ENCODE results near the gene GJB4. TPM values are rescaled to one million over a fixed set of nuclear protein-coding genes. Genes with fewer than 3 reads are reported as not detected.
A peak's percentile ranks its signal among the peaks of the same experiment; 100 is the strongest.

Gene GJB4
- total and polyA plus RNA-seq, 2 experiments from 2014 or later = 1.00 to 2.5 TPM

DNA sequence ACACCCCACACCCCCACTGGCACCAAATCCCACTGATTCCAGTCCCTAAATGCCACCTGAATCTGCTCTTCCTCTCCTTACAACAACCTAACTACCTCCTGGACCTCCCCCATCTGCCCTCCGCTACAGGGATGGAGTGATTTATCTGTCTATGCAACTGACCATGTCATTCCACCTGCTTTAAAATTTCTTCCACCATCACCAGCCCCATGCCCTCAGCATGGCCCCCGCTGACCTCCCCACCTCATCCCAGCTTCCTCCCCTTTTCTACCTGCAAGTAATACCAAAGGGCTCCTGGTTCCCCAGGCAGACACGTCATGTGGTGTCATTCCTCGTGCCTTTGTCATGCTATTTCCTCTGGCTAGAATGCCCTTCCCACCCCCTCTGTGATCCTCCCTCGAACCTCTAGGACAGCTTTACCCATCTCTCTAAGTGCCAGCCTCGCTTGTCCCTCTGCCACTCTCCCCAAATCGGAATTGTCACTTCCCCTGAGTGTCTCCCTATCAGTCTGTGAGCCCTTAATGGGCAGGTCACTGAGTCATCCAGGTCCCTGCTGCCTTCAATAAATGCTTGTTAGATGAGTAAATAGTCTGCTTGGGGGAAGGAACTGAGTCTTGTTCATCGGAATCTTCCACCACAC, 3.7 kb downstream of the GJB4 start:
- Histone ChIP-seq H3K4me2 (peak overlapping the region; percentile 62), H2AFZ (no peak overlapping the region), H3K9me2 (replicated peaks; ENCODE audit: insufficient read depth) (no peaks in the 10 kb centered on the region), H4K20me1 (ENCODE audit: insufficient read depth, poor library complexity, severe bottlenecking) (no peaks in the 10 kb centered on the region), H3K27me3 (no peaks in the 10 kb centered on the region), H3K79me2 (no peaks in the 10 kb centered on the region), H3K27ac (peak overlapping the region; percentile 94), H3K9me3 (ENCODE audit: low read depth) (no peaks in the 10 kb centered on the region), H3K4me3 (no peak overlapping the region), H3K4me1 (ENCODE audit: insufficient read depth) (peaks cover 21% of the 10 kb centered on the region), H3K36me3 (replicated peaks; ENCODE audit: insufficient read depth, low read depth) (no peaks in the 10 kb centered on the region)
- no peak for TF ChIP-seq CTCF (IDR thresholded peaks at IDR 0.05; ENCODE audit: poor library complexity)
- no peak for TF ChIP-seq EZH2phosphoT487 (IDR thresholded peaks at IDR 0.05; ENCODE audit: low read depth, severe bottlenecking, unreplicated experiment)
- TF ChIP-seq EZH2 (IDR thresholded peaks at IDR 0.05; ENCODE audit: borderline replicate concordance) = no peak
- 25% methylated on average over 7 of the region's 8 CpGs for WGBS (ENCODE audit: low lambda C conversion rate, missing lambda C conversion rate)
- DNase-seq (ENCODE audit: low spot score) = peak; percentile 70

DNA sequence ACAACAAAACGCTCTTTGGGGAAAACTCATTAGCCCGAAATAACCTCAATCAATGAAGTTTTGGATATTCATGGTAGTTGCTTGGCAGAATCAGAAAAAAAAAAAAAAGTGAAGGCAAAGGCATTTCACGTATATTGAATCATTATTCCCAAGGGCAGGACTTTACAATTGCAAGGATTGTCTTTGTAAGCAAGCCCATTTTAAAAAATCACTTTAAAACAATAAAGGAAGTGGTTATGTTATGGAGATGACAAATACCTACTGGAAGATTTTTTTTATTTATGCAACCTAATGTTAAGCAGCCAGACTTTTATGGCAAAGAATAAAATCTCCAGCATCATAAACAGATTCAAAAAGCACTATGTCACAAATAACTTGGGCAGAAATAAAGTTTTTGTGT, 9.3 kb downstream of the GJB4 start:
- no peak overlapping the region for H3K27ac ChIP-seq
- no peak for DNase-seq (ENCODE audit: low spot score)
- no peak overlapping the region for H3K4me2 ChIP-seq
- no peaks in the 10 kb centered on the region for H4K20me1 ChIP-seq (ENCODE audit: insufficient read depth, poor library complexity, severe bottlenecking)
- H3K79me2 ChIP-seq = no peaks in the 10 kb centered on the region
- H3K27me3 ChIP-seq = no peaks in the 10 kb centered on the region
- 84% methylated on average over 3 of the region's 3 CpGs for WGBS (ENCODE audit: low lambda C conversion rate, missing lambda C conversion rate)
- TF ChIP-seq EZH2 (IDR thresholded peaks at IDR 0.05; ENCODE audit: borderline replicate concordance) = no peak
- TF ChIP-seq CTCF (IDR thresholded peaks at IDR 0.05; ENCODE audit: poor library complexity) = no peak
- TF ChIP-seq EZH2phosphoT487 (IDR thresholded peaks at IDR 0.05; ENCODE audit: low read depth, severe bottlenecking, unreplicated experiment) = no peak
- no peak overlapping the region for H3K4me3 ChIP-seq
- H3K9me3 ChIP-seq (ENCODE audit: low read depth) = no peaks in the 10 kb centered on the region
- H2AFZ ChIP-seq = no peak overlapping the region
- peaks cover 3% of the 10 kb centered on the region for H3K4me1 ChIP-seq (ENCODE audit: insufficient read depth)
- no peaks in the 10 kb centered on the region for H3K36me3 ChIP-seq (replicated peaks; ENCODE audit: insufficient read depth, low read depth)
- H3K9me2 ChIP-seq (replicated peaks; ENCODE audit: insufficient read depth) = no peaks in the 10 kb centered on the region

DNA sequence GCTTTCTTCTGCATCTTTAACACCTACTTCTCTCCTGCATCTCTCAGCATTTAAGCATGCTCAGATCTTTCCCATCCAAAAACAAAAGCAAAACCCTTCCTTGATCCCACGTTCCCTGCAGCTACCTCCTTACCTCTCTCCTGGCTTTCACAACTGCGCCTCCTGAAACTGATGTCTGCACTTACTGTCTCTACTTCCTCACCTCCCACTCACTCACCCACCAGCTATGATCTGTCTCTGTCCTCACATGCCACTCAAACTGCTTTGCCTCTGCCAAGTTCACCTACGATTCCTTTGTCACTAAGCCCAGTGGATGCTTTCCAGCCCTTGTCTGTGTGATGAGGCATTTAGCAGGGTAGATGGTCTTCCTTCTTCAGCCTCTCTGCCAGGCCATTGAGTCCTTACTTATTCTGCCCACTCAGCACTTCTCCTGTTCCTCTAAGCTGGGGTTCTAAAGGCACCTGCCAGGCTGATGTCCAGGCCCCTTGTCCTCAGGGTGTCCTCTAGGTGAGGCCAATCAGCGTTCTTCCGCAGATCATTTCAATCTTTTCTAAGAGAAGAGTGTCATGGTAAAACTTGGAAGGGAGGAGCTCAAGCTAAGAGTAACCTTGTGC, 11.5 kb downstream of the GJB4 start:
- no peak for TF ChIP-seq EZH2phosphoT487 (IDR thresholded peaks at IDR 0.05; ENCODE audit: low read depth, severe bottlenecking, unreplicated experiment)
- no peak for TF ChIP-seq EZH2 (IDR thresholded peaks at IDR 0.05; ENCODE audit: borderline replicate concordance)
- TF ChIP-seq CTCF (IDR thresholded peaks at IDR 0.05; ENCODE audit: poor library complexity) = no peak
- H3K4me1 ChIP-seq (ENCODE audit: insufficient read depth) = no peaks in the 10 kb centered on the region
- DNase-seq (ENCODE audit: low spot score) = no peak
- H3K4me2 ChIP-seq = no peak overlapping the region
- WGBS (ENCODE audit: low lambda C conversion rate, missing lambda C conversion rate) = 84% methylated on average over 5 of the region's 5 CpGs
- no peaks in the 10 kb centered on the region for H4K20me1 ChIP-seq (ENCODE audit: insufficient read depth, poor library complexity, severe bottlenecking)
- no peaks in the 10 kb centered on the region for H3K79me2 ChIP-seq
- H3K36me3 ChIP-seq (replicated peaks; ENCODE audit: insufficient read depth, low read depth) = no peaks in the 10 kb centered on the region
- no peaks in the 10 kb centered on the region for H3K9me3 ChIP-seq (ENCODE audit: low read depth)
- H3K4me3 ChIP-seq = no peak overlapping the region
- no peak overlapping the region for H3K27ac ChIP-seq
- H2AFZ ChIP-seq = no peak overlapping the region
- no peaks in the 10 kb centered on the region for H3K9me2 ChIP-seq (replicated peaks; ENCODE audit: insufficient read depth)
- H3K27me3 ChIP-seq = no peaks in the 10 kb centered on the region

Measured in hepatocyte (in vitro differentiated cells).